Skeletal muscle cell (primary cell): ENCODE measurements around the gene DOCK2.
"Not testable (repeated sequence)": the region's sequence is repeated elsewhere in the genome, so short reads cannot be mapped to it uniquely, and the experiment has no call there.

ENCODE experiments used
- DNase-seq: peaks from one replicate; pipeline ENCODE4 v3.0.0-alpha.2; 2010; ENCODE audit warnings: low read depth
- H3K4me3 ChIP-seq: 2 replicates; pipeline ENCODE4 v1.5.1; 2011; ENCODE audit warnings: low read depth, mild to moderate bottlenecking, control low read depth, low read length, moderate library complexity

Gene DOCK2

GRCh38 chr5:169636477-169637084 lies 494 bp upstream of the DOCK2 start:
- H3K4me3 ChIP-seq: no peak overlapping the region
- DNase-seq: no peak

- peak overlapping the region; percentile 32 for H3K4me3 ChIP-seq
- no peak for DNase-seq
These were observed 560 bp downstream of the DOCK2 start for GRCh38 chr5:169637549-169638121.

- H3K4me3 ChIP-seq: no peak overlapping the region
- no peak for DNase-seq
These were observed 4.2 kb downstream of the DOCK2 start for GRCh38 chr5:169641253-169641652.

GRCh38 chr5:169646856-169647255 lies 9.8 kb downstream of the DOCK2 start:
- DNase-seq: no peak

GRCh38 chr5:169647566-169647965 lies 10.5 kb downstream of the DOCK2 start:
- H3K4me3 ChIP-seq: no peak overlapping the region

More at GRCh38 chr5:169646856-169647255, 9.8 kb downstream of the DOCK2 start:
- no peak overlapping the region for H3K4me3 ChIP-seq

GRCh38 chr5:169648725-169649310 lies 11.7 kb downstream of the DOCK2 start:
- DNase-seq: peak; percentile 36
- H3K4me3 ChIP-seq: no peak overlapping the region

More at GRCh38 chr5:169647566-169647965, 10.5 kb downstream of the DOCK2 start:
- DNase-seq: no peak

- no peak for DNase-seq
- no peak overlapping the region for H3K4me3 ChIP-seq
These were observed 12.4 kb downstream of the DOCK2 start for GRCh38 chr5:169649486-169649885.

GRCh38 chr5:169650701-169651331 lies 13.7 kb downstream of the DOCK2 start:
- peak; percentile 25 for DNase-seq
- H3K4me3 ChIP-seq: no peak overlapping the region

GRCh38 chr5:169651526-169651925 lies 14.5 kb downstream of the DOCK2 start:
- H3K4me3 ChIP-seq: no peak overlapping the region

GRCh38 chr5:169652057-169652456 lies 15.0 kb downstream of the DOCK2 start:
- H3K4me3 ChIP-seq: no peak overlapping the region
- DNase-seq: no peak

More at GRCh38 chr5:169651526-169651925, 14.5 kb downstream of the DOCK2 start:
- DNase-seq: peak; percentile 31

GRCh38 chr5:169653091-169653490 lies 16.0 kb downstream of the DOCK2 start:
- no peak overlapping the region for H3K4me3 ChIP-seq
- no peak for DNase-seq

- DNase-seq: no peak
These were observed 18.3 kb downstream of the DOCK2 start for GRCh38 chr5:169655353-169655752.

GRCh38 chr5:169656125-169656901 lies 19.2 kb downstream of the DOCK2 start:
- H3K4me3 ChIP-seq: no peak overlapping the region
- peak; percentile 24 for DNase-seq

More at GRCh38 chr5:169655353-169655752, 18.3 kb downstream of the DOCK2 start:
- H3K4me3 ChIP-seq: no peak overlapping the region

GRCh38 chr5:169657127-169657526 lies 20.1 kb downstream of the DOCK2 start:
- no peak for DNase-seq
- no peak overlapping the region for H3K4me3 ChIP-seq

- not testable (repeated sequence) for DNase-seq, H3K4me3 ChIP-seq
These were observed 25.4 kb downstream of the DOCK2 start for GRCh38 chr5:169662451-169662850.

GRCh38 chr5:169663537-169663936 lies 26.5 kb downstream of the DOCK2 start:
- DNase-seq: no peak
- H3K4me3 ChIP-seq: no peak overlapping the region

- no peak overlapping the region for H3K4me3 ChIP-seq
- DNase-seq: no peak
These were observed 29.3 kb downstream of the DOCK2 start for GRCh38 chr5:169666365-169666764.

GRCh38 chr5:169667896-169668674 lies 31.0 kb downstream of the DOCK2 start:
- H3K4me3 ChIP-seq: no peak overlapping the region
- DNase-seq: no peak

- no peak overlapping the region for H3K4me3 ChIP-seq
- no peak for DNase-seq
These were observed 31.7 kb downstream of the DOCK2 start for GRCh38 chr5:169668732-169669131.
